Transverse colon (tissue), 4 donors: ENCODE measurements around the gene SGCA. TPM values are rescaled to one million over a fixed set of nuclear protein-coding genes. Genes with fewer than 3 reads are reported as not detected.
A peak's percentile ranks its signal among the peaks of the same experiment; 100 is the strongest.

Experiments used
- DNase-seq: peaks from one replicate; pipeline ENCODE4 v3.0.0-alpha.2; 2019
- H3K27ac ChIP-seq, 4 donors: fragments of 200-600 bp; sonication (generic); 2 replicates each; pipeline ENCODE4 v1.5.1; 2016 to 2018; ENCODE audit warnings: inconsistent platforms in 4 of 4
- H3K27me3 ChIP-seq: fragments of 200-600 bp; sonication (generic); 2 replicates; pipeline ENCODE4 v1.5.1; 2017; ENCODE audit warnings: inconsistent platforms
- H3K36me3 ChIP-seq, 4 donors: fragments of 200-600 bp; sonication (generic); 2 replicates each; pipeline ENCODE4 v1.5.1; 2017 to 2019; ENCODE audit warnings: inconsistent platforms in 4 of 4
- H3K4me1 ChIP-seq, 4 donors: fragments of 200-600 bp; sonication (generic); 2 replicates each; pipeline ENCODE4 v1.5.1; 2017 to 2020; ENCODE audit warnings: inconsistent platforms in 4 of 4
- H3K4me3 ChIP-seq, 4 donors: fragments of 200-600 bp; sonication (generic); 1 replicate in 1 of 4; 2 replicates in 3 of 4; pipeline versions ENCODE4 v1.5.1 to v1.6.1; 2017 to 2019; ENCODE audit warnings: inconsistent platforms in 4 of 4
- H3K9me3 ChIP-seq, 2 donors: fragments of 200-600 bp; sonication (generic); 2 replicates each; pipeline ENCODE4 v1.5.1; 2017 to 2019; ENCODE audit warnings: inconsistent platforms in 2 of 2
- CTCF ChIP-seq, 5 experiments: fragments of 200-600 bp in 3 of 5; fragments of 450-650 bp in 2 of 5; sonication (generic) in 3 of 5; IDR thresholded peaks; 1 replicate in 2 of 5; 2 replicates in 3 of 5; pipeline ENCODE4 v1.5.1; 2016 to 2017; ENCODE audit warnings: antibody characterized with exemption in 5 of 5, inconsistent platforms in 3 of 5, mild to moderate bottlenecking in 2 of 5, moderate library complexity in 1 of 5
- EP300 ChIP-seq: sonication (generic); formaldehyde crosslinking; IDR thresholded peaks from one replicate; pipeline ENCODE4 v1.6.1; 2017; ENCODE audit warnings: antibody characterized with exemption, low read depth
- POLR2A ChIP-seq: fragments of 450-650 bp; IDR thresholded peaks from one replicate; pipeline ENCODE4 v1.6.1; 2016; ENCODE audit warnings: antibody characterized with exemption, mild to moderate bottlenecking, moderate library complexity
- POLR2AphosphoS5 ChIP-seq, 3 donors: sonication (generic); formaldehyde crosslinking; IDR thresholded peaks; one replicate each; pipeline ENCODE4 v1.6.1; 2016; ENCODE audit warnings: antibody characterized with exemption in 3 of 3
- WGBS, 2 donors: methylation state at CpG; one replicate each; pipeline ENCODE4 v1.1.5; 2018; ENCODE audit warnings: low coverage in 1 of 2; 5-methylcytosine and 5-hydroxymethylcytosine counted together
- in situ Hi-C, 4 donors: fragments of 200-750 bp; cut with MboI; loops; one replicate each; pipeline versions ENCODE4 v1.15.0 to v1.15.1; 2017; ENCODE audit warnings: low sequenced_read_pairs in 3 of 4, low pct_ligation_motif_present in 1 of 4, low pct_unique_long_range_greater_than_20kb in 1 of 4
- intact Hi-C: fragments of 100-400 bp; cut with DNase I; formaldehyde crosslinking; loops from one replicate; pipeline ENCODE4 v1.15.1; 2023; ENCODE audit warnings: low total_unique reads
- total RNA-seq, 4 donors: library from RNA; depleted of rRNA; stranded (reverse); fragments of >200 nt; gene quantifications; one replicate each; pipeline ENCODE4 v1.1.0, GENCODE V29; 2016

SGCA gene
- total RNA-seq, 4 donors from 2014 or later: 3.7 to 65.3 (median 7.6) TPM

- TF ChIP-seq POLR2A (no peak), EP300 (no peak), CTCF (IDR thresholded peaks at IDR 0.05) (no peak), POLR2AphosphoS5 (IDR thresholded peaks at IDR 0.05) (no peak)
- H3K4me3 ChIP-seq: no peak overlapping the region
- intact Hi-C loops: no loop called here
- no peaks in the 10 kb centered on the region for H3K27me3 ChIP-seq
- in situ Hi-C loops: no loop called here
- peaks cover 24 to 33% (median 28%) of the 10 kb centered on the region in 4 donors for H3K4me1 ChIP-seq
- peak overlapping the region in 3 of 4 donors; percentile 17 to 87 (median 50) for H3K27ac ChIP-seq
- no peaks in the 10 kb centered on the region for H3K36me3 ChIP-seq
- 79 to 82% methylated on average over 2 to 16 of the region's 16 CpGs for WGBS, 2 donors
- DNase-seq: no peak
- H3K9me3 ChIP-seq: no peaks in the 10 kb centered on the region
Measured at GRCh38 chr17:50175035-50175807, 9.4 kb downstream of the SGCA start.

- Histone ChIP-seq H3K9me3 (no peaks in the 10 kb centered on the region), H3K4me1 (peaks cover 24 to 33% (median 28%) of the 10 kb centered on the region in 4 donors), H3K4me3 (no peak overlapping the region), H3K36me3 (no peaks in the 10 kb centered on the region), H3K27ac (peak overlapping the region; percentile 67 to 87 (median 80)), H3K27me3 (no peaks in the 10 kb centered on the region)
- WGBS, 2 donors: 89% methylated on average over 20 of the region's 20 CpGs; no CpG with 5 or more reads in 1 of the 2 donors
- DNase-seq: no peak
- TF ChIP-seq CTCF (IDR thresholded peaks at IDR 0.05) (no peak), POLR2AphosphoS5 (IDR thresholded peaks at IDR 0.05) (no peak), EP300 (no peak), POLR2A (no peak)
- intact Hi-C loops (no loop called here), in situ Hi-C loops (no loop called here)
Measured at GRCh38 chr17:50176559-50177357, 11.0 kb downstream of the SGCA start.

GRCh38 chr17:50177476-50177875, 11.7 kb downstream of the SGCA start:
- WGBS, 2 donors: 87% methylated on average over 10 of the region's 10 CpGs; no CpG with 5 or more reads in 1 of the 2 donors
- Histone ChIP-seq H3K36me3 (no peaks in the 10 kb centered on the region), H3K27ac (peak overlapping the region; percentile 67 to 87 (median 80)), H3K27me3 (no peaks in the 10 kb centered on the region), H3K4me1 (peaks cover 24 to 33% (median 28%) of the 10 kb centered on the region in 4 donors), H3K9me3 (no peaks in the 10 kb centered on the region), H3K4me3 (no peak overlapping the region)
- intact Hi-C loops (no loop called here), in situ Hi-C loops (no loop called here)
- TF ChIP-seq POLR2A (no peak), CTCF (IDR thresholded peaks at IDR 0.05) (no peak), EP300 (no peak), POLR2AphosphoS5 (IDR thresholded peaks at IDR 0.05) (no peak)
- no peak for DNase-seq
